Measurements from ENCODE around the gene ZNF485. TPM values are rescaled to one million over a fixed set of nuclear protein-coding genes. Genes with fewer than 3 reads are reported as not detected.

ZNF485 gene
- total RNA-seq (2014; rRNA removed; shearing (Covaris generic)) (1.5 and 6.7 TPM in 2 replicates), polyA plus RNA-seq (2016; fragmentation: Nextera tagmentation; extraction: Ambion mirVana) (1.7 and 1.9 TPM in 2 replicates)

GRCh38 chr10:43606323-43607198 is at the start of gene ZNF485:
ZNF485 (plus strand) TSS chr10:43606438; CDS start chr10:43607051, 613 bp downstream.
- Histone ChIP-seq H3K4me2 (ENCODE audit: unreplicated experiment) (peak within 1 kb of the TSS; percentile 69), H4K20me1 (ENCODE audit: insufficient read depth) (no peaks in the 10 kb centered on the region)
- TF ChIP-seq EZH2phosphoT487 (IDR thresholded peaks at IDR 0.05; ENCODE audit: insufficient read depth, low read depth) = no peak
- TF ChIP-seq EZH2 (IDR thresholded peaks at IDR 0.05; ENCODE audit: insufficient read depth, poor library complexity, severe bottlenecking) = no peak

GRCh38 chr10:43557214-43557613 is 49.0 kb upstream of the ZNF485 start:
- Histone ChIP-seq H3K4me3 (no peak overlapping the region), H3K27me3 (replicated peaks; ENCODE audit: insufficient read depth) (no peaks in the 10 kb centered on the region), H3K27ac (no peak overlapping the region), H3K9me3 (ENCODE audit: low read depth) (peaks cover 3% of the 10 kb centered on the region), H3K4me2 (ENCODE audit: unreplicated experiment) (no peak overlapping the region), H4K20me1 (ENCODE audit: insufficient read depth) (no peaks in the 10 kb centered on the region), H3K36me3 (ENCODE audit: low read depth) (peaks cover 9% of the 10 kb centered on the region; the same call in 1 of the 2 replicates), H3K79me2 (ENCODE audit: insufficient read depth) (no peaks in the 10 kb centered on the region), H3K9me2 (ENCODE audit: insufficient read depth) (no peaks in the 10 kb centered on the region; the same call in 1 of the 2 replicates), H2AFZ (no peak overlapping the region), H3K9ac (no peak overlapping the region), H3K4me1 (ENCODE audit: insufficient read depth) (no peaks in the 10 kb centered on the region), H3F3A (ENCODE audit: insufficient read depth) (no peaks in the 10 kb centered on the region)
- DNase-seq = no peak
- in situ Hi-C loops (cut with MboI) = no loop called here
- 96% methylated on average over 4 of the region's 4 CpGs for WGBS, 2 experiments (ENCODE audit: low coverage in 1 of 2, low lambda C conversion rate in 2 of 2, missing lambda C conversion rate in 2 of 2)
- TF ChIP-seq EZH2 (IDR thresholded peaks at IDR 0.05; ENCODE audit: insufficient read depth, poor library complexity, severe bottlenecking) = no peak

More at GRCh38 chr10:43606323-43607198, at the start of gene ZNF485:
- H3F3A ChIP-seq (ENCODE audit: insufficient read depth) = peaks cover 10% of the 10 kb centered on the region
- no peaks in the 10 kb centered on the region for H3K36me3 ChIP-seq (ENCODE audit: low read depth)
- H3K27me3 ChIP-seq (replicated peaks; ENCODE audit: insufficient read depth) = no peaks in the 10 kb centered on the region
- in situ Hi-C loops (cut with MboI) = no loop called here
- H3K9ac ChIP-seq = peak within 1 kb of the TSS; percentile 75
- H3K4me1 ChIP-seq (ENCODE audit: insufficient read depth) = peaks cover 8% of the 10 kb centered on the region; the same call in 1 of the 2 replicates
- peak; percentile 85 for DNase-seq
- H3K4me3 ChIP-seq = peak within 1 kb of the TSS; percentile 87
- H3K9me2 ChIP-seq (ENCODE audit: insufficient read depth) = no peaks in the 10 kb centered on the region
- no peaks in the 10 kb centered on the region for H3K9me3 ChIP-seq (ENCODE audit: low read depth)
- H3K79me2 ChIP-seq (ENCODE audit: insufficient read depth) = no peaks in the 10 kb centered on the region
- WGBS, 2 experiments (ENCODE audit: low coverage in 1 of 2, low lambda C conversion rate in 2 of 2, missing lambda C conversion rate in 2 of 2) = 5% methylated on average over 42 to 53 of the region's 58 CpGs
- H3K27ac ChIP-seq = no peak within 1 kb of the TSS
- peak within 1 kb of the TSS; percentile 95 for H2AFZ ChIP-seq

GRCh38 chr10:43569681-43570080 is 36.6 kb upstream of the ZNF485 start:
- Histone ChIP-seq H3K4me2 (ENCODE audit: unreplicated experiment) (no peak overlapping the region), H3K9ac (no peak overlapping the region), H2AFZ (no peak overlapping the region), H3K9me3 (ENCODE audit: low read depth) (no peaks in the 10 kb centered on the region), H4K20me1 (ENCODE audit: insufficient read depth) (no peaks in the 10 kb centered on the region), H3K27me3 (replicated peaks; ENCODE audit: insufficient read depth) (no peaks in the 10 kb centered on the region), H3K27ac (no peak overlapping the region), H3K4me1 (ENCODE audit: insufficient read depth) (peaks cover 4% of the 10 kb centered on the region; the same call in 1 of the 2 replicates), H3K4me3 (no peak overlapping the region), H3K9me2 (ENCODE audit: insufficient read depth) (no peaks in the 10 kb centered on the region), H3K36me3 (ENCODE audit: low read depth) (no peaks in the 10 kb centered on the region), H3K79me2 (ENCODE audit: insufficient read depth) (no peaks in the 10 kb centered on the region), H3F3A (ENCODE audit: insufficient read depth) (no peaks in the 10 kb centered on the region)
- in situ Hi-C loops (cut with MboI) = no loop called here
- no peak for TF ChIP-seq EZH2phosphoT487 (IDR thresholded peaks at IDR 0.05; ENCODE audit: insufficient read depth, low read depth)
- TF ChIP-seq EZH2 (IDR thresholded peaks at IDR 0.05; ENCODE audit: insufficient read depth, poor library complexity, severe bottlenecking) = no peak
- DNase-seq = no peak

GRCh38 chr10:43570971-43571370 is 35.3 kb upstream of the ZNF485 start:
- H2AFZ ChIP-seq = no peak overlapping the region
- H3K9me2 ChIP-seq (ENCODE audit: insufficient read depth) = no peaks in the 10 kb centered on the region
- H3K9ac ChIP-seq = no peak overlapping the region
- no peak overlapping the region for H3K27ac ChIP-seq
- H3K4me3 ChIP-seq = no peak overlapping the region
- whole genome bisulfite sequencing, 2 experiments (ENCODE audit: low coverage in 1 of 2, low lambda C conversion rate in 2 of 2, missing lambda C conversion rate in 2 of 2) = 8 to 17% methylated on average over 1 of the region's 1 CpG
- in situ Hi-C loops (cut with MboI) = no loop called here
- no peaks in the 10 kb centered on the region for H4K20me1 ChIP-seq (ENCODE audit: insufficient read depth)
- TF ChIP-seq EZH2phosphoT487 (IDR thresholded peaks at IDR 0.05; ENCODE audit: insufficient read depth, low read depth) (no peak), EZH2 (IDR thresholded peaks at IDR 0.05; ENCODE audit: insufficient read depth, poor library complexity, severe bottlenecking) (no peak)
- H3F3A ChIP-seq (ENCODE audit: insufficient read depth) = no peaks in the 10 kb centered on the region
- no peak for DNase-seq
- peaks cover 4% of the 10 kb centered on the region; the same call in 1 of the 2 replicates for H3K4me1 ChIP-seq (ENCODE audit: insufficient read depth)
- no peaks in the 10 kb centered on the region for H3K36me3 ChIP-seq (ENCODE audit: low read depth)
- no peak overlapping the region for H3K4me2 ChIP-seq (ENCODE audit: unreplicated experiment)
- no peaks in the 10 kb centered on the region for H3K9me3 ChIP-seq (ENCODE audit: low read depth)
- no peaks in the 10 kb centered on the region for H3K79me2 ChIP-seq (ENCODE audit: insufficient read depth)
- H3K27me3 ChIP-seq (replicated peaks; ENCODE audit: insufficient read depth) = no peaks in the 10 kb centered on the region

Measured in GM23248 (cell line).